ENCODE data around the gene GABRB2.

GRCh38 chr5:161287436-161287835 is 259.1 kb downstream of the GABRB2 start:
- TF ChIP-seq POLR2AphosphoS5 (IDR thresholded peaks at IDR 0.05; ENCODE audit: low read depth, low read length) (no peak), SIN3A (IDR thresholded peaks at IDR 0.05; ENCODE audit: borderline replicate concordance, insufficient read depth, low read length) (no peak), TAF1 (IDR thresholded peaks at IDR 0.05; ENCODE audit: borderline replicate concordance, insufficient read depth, low read length) (no peak)

Measured in PFSK-1 (cell line).